ENCODE results near the gene ERRFI1. TPM values are rescaled to one million over a fixed set of nuclear protein-coding genes. Genes with fewer than 3 reads are reported as not detected.

Gene ERRFI1
- total and polyA plus RNA-seq, 2 experiments from 2014 or later = 29.7 to 50.8 TPM

- Histone ChIP-seq H3K79me2 (ENCODE audit: insufficient read depth) (no peaks in the 10 kb centered on the region), H3K36me3 (ENCODE audit: low read depth) (no peaks in the 10 kb centered on the region), H3K27ac (no peak overlapping the region), H3K4me1 (ENCODE audit: insufficient read depth) (peaks cover 15% of the 10 kb centered on the region), H3K4me3 (no peak overlapping the region), H3K27me3 (replicated peaks; ENCODE audit: insufficient read depth) (no peaks in the 10 kb centered on the region), H3K9me3 (ENCODE audit: low read depth) (no peaks in the 10 kb centered on the region), H3K9ac (no peak overlapping the region), H3K9me2 (ENCODE audit: insufficient read depth) (no peaks in the 10 kb centered on the region), H4K20me1 (ENCODE audit: insufficient read depth) (no peaks in the 10 kb centered on the region), H3K4me2 (ENCODE audit: unreplicated experiment) (no peak overlapping the region), H3F3A (ENCODE audit: insufficient read depth) (peaks cover 14% of the 10 kb centered on the region), H2AFZ (no peak overlapping the region)
- DNase-seq = no peak
- 93 to 99% methylated on average over 4 of the region's 4 CpGs for WGBS, 2 experiments (ENCODE audit: low coverage in 1 of 2, low lambda C conversion rate in 2 of 2, missing lambda C conversion rate in 2 of 2)
- no peak for TF ChIP-seq EZH2phosphoT487 (IDR thresholded peaks at IDR 0.05; ENCODE audit: insufficient read depth, low read depth)
- in situ Hi-C loops (cut with MboI) = no loop called here
Observed at GRCh38 chr1:7992885-7993284, 33.2 kb downstream of the ERRFI1 start.

DNA sequence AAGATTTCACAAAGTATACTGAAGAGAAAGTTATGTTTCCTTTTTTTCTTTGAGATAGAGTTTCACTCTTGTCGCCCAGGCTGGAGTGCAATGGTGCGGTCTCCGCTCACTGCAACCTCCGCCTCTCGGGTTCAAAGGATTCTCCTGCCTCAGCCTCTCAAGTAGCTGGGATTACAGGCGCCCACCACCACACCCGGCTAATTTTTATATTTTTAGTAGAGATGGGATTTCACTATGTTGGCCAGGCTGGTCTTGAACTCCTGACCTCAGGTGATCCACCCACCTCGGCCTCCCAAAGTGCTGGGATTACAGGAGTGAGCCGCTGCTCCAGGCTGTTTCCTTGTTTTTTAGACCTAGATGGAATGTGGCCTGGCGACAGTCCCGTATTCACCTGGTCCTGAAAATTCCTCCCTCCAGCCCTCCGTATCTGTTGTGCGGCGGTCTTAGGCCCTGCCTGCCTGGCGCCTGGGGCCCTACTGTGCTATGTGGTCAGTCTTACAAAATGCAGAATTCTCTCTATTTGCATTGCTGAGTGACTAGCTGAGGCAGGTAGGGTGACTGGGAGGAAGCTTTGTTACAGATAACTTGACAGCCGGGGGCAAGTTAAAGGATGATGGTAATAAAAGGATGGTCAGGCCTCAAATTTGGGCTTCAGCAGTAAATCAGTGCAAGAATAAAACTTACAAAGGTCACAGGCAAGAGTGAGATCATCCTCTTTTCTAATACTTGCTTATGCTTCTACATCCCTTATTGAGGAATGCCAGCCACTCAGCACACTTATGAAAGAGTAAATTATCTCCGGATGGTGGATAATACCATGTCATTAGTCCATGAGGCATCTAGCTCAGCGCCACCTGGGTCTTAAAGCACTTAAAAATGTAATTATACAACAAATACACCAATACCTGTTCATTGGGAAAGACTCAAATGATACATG is 34.3 kb downstream of the ERRFI1 start:
- no peaks in the 10 kb centered on the region for H3K79me2 ChIP-seq (ENCODE audit: insufficient read depth)
- H3K27me3 ChIP-seq (replicated peaks; ENCODE audit: insufficient read depth) = no peaks in the 10 kb centered on the region
- H3K9me2 ChIP-seq (ENCODE audit: insufficient read depth) = no peaks in the 10 kb centered on the region
- H3K4me2 ChIP-seq (ENCODE audit: unreplicated experiment) = no peak overlapping the region
- no peak overlapping the region for H3K9ac ChIP-seq
- peaks cover 14% of the 10 kb centered on the region for H3F3A ChIP-seq (ENCODE audit: insufficient read depth)
- H3K4me3 ChIP-seq = no peak overlapping the region
- TF ChIP-seq EZH2phosphoT487 (IDR thresholded peaks at IDR 0.05; ENCODE audit: insufficient read depth, low read depth) (no peak), EZH2 (IDR thresholded peaks at IDR 0.05; ENCODE audit: insufficient read depth, poor library complexity, severe bottlenecking) (no peak)
- DNase-seq = peak; percentile 24
- no peaks in the 10 kb centered on the region for H3K36me3 ChIP-seq (ENCODE audit: low read depth)
- H2AFZ ChIP-seq = no peak overlapping the region
- WGBS, 2 experiments (ENCODE audit: low coverage in 1 of 2, low lambda C conversion rate in 2 of 2, missing lambda C conversion rate in 2 of 2) = 90 to 91% methylated on average over 18 of the region's 18 CpGs
- in situ Hi-C loops (cut with MboI) = no loop called here
- H3K4me1 ChIP-seq (ENCODE audit: insufficient read depth) = peaks cover 15% of the 10 kb centered on the region
- H3K9me3 ChIP-seq (ENCODE audit: low read depth) = no peaks in the 10 kb centered on the region
- no peak overlapping the region for H3K27ac ChIP-seq
- no peaks in the 10 kb centered on the region for H4K20me1 ChIP-seq (ENCODE audit: insufficient read depth)

GRCh38 chr1:7989762-7990428 is 36.2 kb downstream of the ERRFI1 start:
- H4K20me1 ChIP-seq (ENCODE audit: insufficient read depth) = no peaks in the 10 kb centered on the region
- peaks cover 10% of the 10 kb centered on the region; the same call in 1 of the 2 replicates for H3K36me3 ChIP-seq (ENCODE audit: low read depth)
- peaks cover 14% of the 10 kb centered on the region for H3F3A ChIP-seq (ENCODE audit: insufficient read depth)
- H3K4me3 ChIP-seq = no peak overlapping the region
- no peaks in the 10 kb centered on the region for H3K79me2 ChIP-seq (ENCODE audit: insufficient read depth)
- TF ChIP-seq EZH2 (IDR thresholded peaks at IDR 0.05; ENCODE audit: insufficient read depth, poor library complexity, severe bottlenecking) (no peak), EZH2phosphoT487 (IDR thresholded peaks at IDR 0.05; ENCODE audit: insufficient read depth, low read depth) (no peak)
- H3K4me1 ChIP-seq (ENCODE audit: insufficient read depth) = peaks cover 15% of the 10 kb centered on the region
- no peak overlapping the region for H3K9ac ChIP-seq
- H3K27me3 ChIP-seq (replicated peaks; ENCODE audit: insufficient read depth) = no peaks in the 10 kb centered on the region
- no peak overlapping the region for H2AFZ ChIP-seq
- H3K4me2 ChIP-seq (ENCODE audit: unreplicated experiment) = no peak overlapping the region
- no peaks in the 10 kb centered on the region for H3K9me2 ChIP-seq (ENCODE audit: insufficient read depth)
- WGBS, 2 experiments (ENCODE audit: low coverage in 1 of 2, low lambda C conversion rate in 2 of 2, missing lambda C conversion rate in 2 of 2) = 0 to 53% methylated on average over 1 to 2 of the region's 2 CpGs
- DNase-seq = no peak
- H3K9me3 ChIP-seq (ENCODE audit: low read depth) = no peaks in the 10 kb centered on the region
- no peak overlapping the region for H3K27ac ChIP-seq
- in situ Hi-C loops (cut with MboI) = loop anchor here (10.0 kb wide), 1 partner anchor 325 kb away; the partner anchor contains the start of gene SLC45A1

GRCh38 chr1:7988576-7988975 is 37.5 kb downstream of the ERRFI1 start:
- peaks cover 3% of the 10 kb centered on the region for H3F3A ChIP-seq (ENCODE audit: insufficient read depth)
- peaks cover 14% of the 10 kb centered on the region; the same call in 1 of the 2 replicates for H3K36me3 ChIP-seq (ENCODE audit: low read depth)
- no peaks in the 10 kb centered on the region for H4K20me1 ChIP-seq (ENCODE audit: insufficient read depth)
- no peak overlapping the region for H3K27ac ChIP-seq
- H3K9ac ChIP-seq = no peak overlapping the region
- H3K4me1 ChIP-seq (ENCODE audit: insufficient read depth) = peaks cover 7% of the 10 kb centered on the region; the same call in 1 of the 2 replicates
- no peaks in the 10 kb centered on the region for H3K27me3 ChIP-seq (replicated peaks; ENCODE audit: insufficient read depth)
- no peaks in the 10 kb centered on the region for H3K9me2 ChIP-seq (ENCODE audit: insufficient read depth)
- peak; percentile 26 for DNase-seq
- no peak overlapping the region for H3K4me3 ChIP-seq
- H2AFZ ChIP-seq = no peak overlapping the region
- TF ChIP-seq EZH2 (IDR thresholded peaks at IDR 0.05; ENCODE audit: insufficient read depth, poor library complexity, severe bottlenecking) = no peak
- no peak for TF ChIP-seq EZH2phosphoT487 (IDR thresholded peaks at IDR 0.05; ENCODE audit: insufficient read depth, low read depth)
- no peak overlapping the region for H3K4me2 ChIP-seq (ENCODE audit: unreplicated experiment)
- WGBS, 2 experiments (ENCODE audit: low coverage in 1 of 2, low lambda C conversion rate in 2 of 2, missing lambda C conversion rate in 2 of 2) = 96 to 100% methylated on average over 1 of the region's 1 CpG
- no peaks in the 10 kb centered on the region for H3K79me2 ChIP-seq (ENCODE audit: insufficient read depth)
- in situ Hi-C loops (cut with MboI) = loop anchor here (10.0 kb wide), 1 partner anchor 326 kb away; the partner anchor contains the start of gene SLC45A1
- no peaks in the 10 kb centered on the region for H3K9me3 ChIP-seq (ENCODE audit: low read depth)
